Measurements from ENCODE around the gene IPO5. TPM values are rescaled to one million over a fixed set of nuclear protein-coding genes. Genes with fewer than 3 reads are reported as not detected.

IPO5 gene
- total RNA-seq (2012; rRNA removed) (218 and 270 TPM in 2 replicates), polyA plus RNA-seq (2012; rRNA removed) (80.8 and 89.2 TPM in 2 replicates), Bru-seq, nascent RNA (percentile 84 among the genes with signal in this experiment), BruChase-seq, experiment 1, labeled RNA remaining after a 6-hour chase (percentile 90 among the genes with signal in this experiment), BruChase-seq, experiment 2, labeled RNA remaining after a 2-hour chase (percentile 81 among the genes with signal in this experiment)
- polyA plus RNA-seq (2012; cell fraction: cytosol; rRNA removed) = 33.0 and 37.5 TPM in 2 replicates
- 36.9 and 94.7 TPM in 2 replicates for polyA plus RNA-seq (2012; cell fraction: nucleus; rRNA removed; ENCODE audit: low replicate concordance)
- long read RNA-seq, transcript IPO5-222 (26 exons, 3,419 nt) = major isoform, 80 of 127 reads
- long read RNA-seq, partial matches to known transcripts = 41 of 127 reads
- long read RNA-seq, other reads (novel, unspliced or antisense) = 6 of 127 reads

DNA sequence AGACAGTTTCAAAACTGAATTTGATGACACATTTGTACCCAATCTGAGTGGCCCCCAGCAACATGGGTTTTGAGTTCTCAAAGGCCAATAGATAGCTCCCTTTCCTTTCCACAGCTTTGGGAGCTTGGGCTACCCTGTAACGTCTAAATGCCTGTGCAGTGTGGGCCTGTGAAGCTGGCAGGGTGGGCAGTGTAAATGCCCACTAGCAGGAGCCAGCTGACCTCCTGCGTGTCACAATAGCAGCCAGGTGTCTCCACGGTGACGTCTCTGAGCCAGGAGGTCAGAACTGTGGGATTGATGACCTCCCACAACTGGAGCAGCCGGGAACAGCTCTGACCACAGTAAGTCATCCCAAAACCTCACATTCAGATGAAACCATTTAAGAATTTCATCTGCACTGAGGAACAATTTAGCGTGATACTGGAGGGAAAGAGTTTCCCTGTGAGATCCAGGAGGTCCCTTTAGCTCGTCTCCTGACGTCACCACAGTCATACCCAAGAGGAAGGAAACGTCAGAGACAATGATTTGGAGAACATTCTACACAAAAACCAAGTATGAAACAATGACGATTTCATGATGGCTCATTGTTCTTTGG is at the start of gene IPO5:
TSS of gene IPO5 (plus strand) at position 300 of the 595 bp plus-strand sequence. CDS start 23,022 bp downstream, outside the sequence.
- H3K27ac ChIP-seq (ENCODE audit: insufficient read depth, low read length) = no peak within 1 kb of the TSS
- TF ChIP-seq CEBPB (IDR thresholded peaks at IDR 0.05; ENCODE audit: low read depth, low read length) (0 out of 2 replicates have a peak, but pooled peaks have one; percentile 24), NFE2L2 (IDR thresholded peaks at IDR 0.05; ENCODE audit: low read depth, low read length) (no peak)

More for the DNA sequence above, at the start of gene IPO5:
- Histone ChIP-seq H3K23ac (ENCODE audit: low read depth, low read length) (no peak within 1 kb of the TSS), H3K27me3 (ENCODE audit: control insufficient read depth, insufficient read depth, low read length) (no peaks in the 10 kb centered on the region), H2AK5ac (ENCODE audit: low read depth, low read length) (peak within 1 kb of the TSS; percentile 20; the same call in 1 of the 2 replicates), H3K4me3 (ENCODE audit: insufficient read depth, low read depth, low read length) (no peak within 1 kb of the TSS), H3K56ac (ENCODE audit: extremely low read depth, insufficient read depth, low read length) (no peak within 1 kb of the TSS), H3K4ac (ENCODE audit: low read depth, low read length) (0 out of 2 replicates have a peak within 1 kb of the TSS, but pooled peaks have one; percentile 15), H2BK15ac (ENCODE audit: low read depth, low read length) (0 out of 3 replicates have a peak within 1 kb of the TSS, but pooled peaks have one; percentile 8), H2BK5ac (ENCODE audit: low read depth, low read length, poor library complexity, severe bottlenecking) (no peak within 1 kb of the TSS), H4K91ac (ENCODE audit: insufficient read depth, low read depth, low read length) (peak within 1 kb of the TSS; percentile 77), H3K9me1 (ENCODE audit: insufficient read depth, low read length) (no peaks in the 10 kb centered on the region; the same call in 1 of the 2 replicates), H4K5ac (ENCODE audit: low read depth, low read length) (no peak within 1 kb of the TSS), H3K4me1 (ENCODE audit: control insufficient read depth, insufficient read depth, low read length) (peaks cover 2% of the 10 kb centered on the region; the same call in 1 of the 2 replicates), H2BK120ac (ENCODE audit: low read depth, low read length) (peak within 1 kb of the TSS; percentile 35; the same call in 1 of the 2 replicates), H3K18ac (ENCODE audit: low read depth, low read length) (no peak within 1 kb of the TSS), H3K79me1 (ENCODE audit: low read depth in 1 of 2, low read length in 2 of 2) (no peaks in the 10 kb centered on the region), H3K36me3 (ENCODE audit: control insufficient read depth, insufficient read depth, low read length) (no peaks in the 10 kb centered on the region), H4K20me1 (ENCODE audit: insufficient read depth, low read length) (no peaks in the 10 kb centered on the region), H3K4me2 (ENCODE audit: low read depth, low read length) (no peak within 1 kb of the TSS), H3K14ac (replicated peaks; ENCODE audit: low read depth, low read length) (peak within 1 kb of the TSS; percentile 31; the same call in 1 of the 2 replicates), H3K9ac (ENCODE audit: low read depth, low read length) (no peak within 1 kb of the TSS), H2BK20ac (ENCODE audit: low read depth, low read length) (0 out of 2 replicates have a peak within 1 kb of the TSS, but pooled peaks have one; percentile 5), H3K9me3 (ENCODE audit: control insufficient read depth, insufficient read depth, low read length) (no peaks in the 10 kb centered on the region), H4K8ac (ENCODE audit: low read depth in 2 of 2, low read length in 2 of 2) (no peak within 1 kb of the TSS), H2AK9ac (replicated peaks; ENCODE audit: low read depth, low read length, poor library complexity) (no peak within 1 kb of the TSS), H2AFZ (replicated peaks; ENCODE audit: low read length, poor library complexity) (peak within 1 kb of the TSS; percentile 76)
- no peak for ATAC-seq (ENCODE audit: low read depth)
- peak; percentile 73 for DNase-seq
- ChIA-PET POLR2A (ENCODE audit: unreplicated experiment) (interaction anchor here (0.6 kb wide), 1 partner anchor 134 kb away, joined by 3 read pairs; no protein-coding TSS in a partner anchor), CTCF (interaction anchor here (0.6 to 1.0 kb wide), 3 partner anchors 8 to 65 kb away, joined by 3 to 4 read pairs (median 3); no protein-coding TSS in a partner anchor)
- 100% methylated on average over 1 of the region's 10 CpGs; no CpG with 5 or more reads in 1 of the 2 experiments for WGBS, 2 experiments (ENCODE audit: extremely low coverage in 2 of 2, insufficient read length in 1 of 2)
- BruUV-seq (replicated peaks) = no TSS peak
- intact Hi-C loops (cut with micrococcal nuclease) = no loop called here
- dilution Hi-C loops (cut with HindIII; ENCODE audit: low sequenced_read_pairs, unreplicated experiment) = no loop called here
- in situ Hi-C loops (cut with MboI; ENCODE audit: low sequenced_read_pairs) = no loop called here

Data from IMR-90 (cell line).